HG02852 (cell line): Measurements from ENCODE around the gene ZBTB3.
"Not testable (repeated sequence)": the region's sequence is repeated elsewhere in the genome, so short reads cannot be mapped to it uniquely, and the experiment has no call there.

Source experiments
- ATAC-seq: cut with Tn5 transposase; IDR thresholded peaks from one replicate; pipeline ENCODE4 v1.9.1; 2021; ENCODE audit warnings: mild to moderate bottlenecking, moderate library complexity; ENCODE audit not compliant: unreplicated experiment

ZBTB3 gene

DNA sequence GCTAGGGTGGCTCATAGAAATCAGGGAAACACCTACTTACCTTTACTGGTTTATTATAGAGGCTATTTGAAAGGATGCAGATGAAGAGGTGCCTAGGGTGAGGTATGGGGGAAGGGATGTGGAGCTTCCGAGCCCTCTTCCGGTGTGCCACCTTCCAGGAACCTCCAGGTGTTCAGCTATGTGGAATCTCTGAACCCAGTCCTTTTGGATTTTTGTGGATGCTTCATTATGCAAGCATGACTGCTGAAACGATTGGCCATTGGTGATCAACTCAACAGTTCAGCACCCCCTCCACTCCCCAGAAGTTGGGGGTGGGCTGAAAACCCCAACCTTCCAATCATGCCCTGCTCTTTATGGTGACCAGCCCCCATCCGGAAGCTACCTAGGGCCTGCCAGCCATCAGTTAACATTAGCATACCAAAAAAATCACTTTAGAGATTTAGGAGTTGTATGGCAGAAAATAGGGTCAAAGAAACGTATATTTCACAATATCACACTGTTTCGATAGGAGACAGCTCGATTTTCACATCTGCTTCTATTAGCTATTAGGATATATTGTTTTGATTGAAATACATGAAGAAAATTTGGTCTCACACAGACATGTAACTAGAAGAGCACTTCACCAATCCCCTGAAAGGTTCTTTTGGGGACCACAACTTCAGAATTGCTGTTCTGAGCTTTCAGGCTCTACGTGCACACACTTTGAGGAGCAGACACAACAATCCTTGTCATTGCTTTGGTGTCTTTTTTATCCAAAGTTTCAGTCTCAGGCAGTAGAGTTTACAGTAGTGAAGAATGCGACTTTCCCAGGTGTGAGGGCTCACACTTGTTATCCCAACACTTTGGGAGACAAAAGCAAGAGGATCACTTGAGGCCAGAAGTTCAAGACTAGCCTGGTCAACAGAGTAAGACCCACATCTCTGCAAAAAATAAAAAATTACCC, 4.2 kb upstream of the ZBTB3 start:
- no peak for ATAC-seq

DNA sequence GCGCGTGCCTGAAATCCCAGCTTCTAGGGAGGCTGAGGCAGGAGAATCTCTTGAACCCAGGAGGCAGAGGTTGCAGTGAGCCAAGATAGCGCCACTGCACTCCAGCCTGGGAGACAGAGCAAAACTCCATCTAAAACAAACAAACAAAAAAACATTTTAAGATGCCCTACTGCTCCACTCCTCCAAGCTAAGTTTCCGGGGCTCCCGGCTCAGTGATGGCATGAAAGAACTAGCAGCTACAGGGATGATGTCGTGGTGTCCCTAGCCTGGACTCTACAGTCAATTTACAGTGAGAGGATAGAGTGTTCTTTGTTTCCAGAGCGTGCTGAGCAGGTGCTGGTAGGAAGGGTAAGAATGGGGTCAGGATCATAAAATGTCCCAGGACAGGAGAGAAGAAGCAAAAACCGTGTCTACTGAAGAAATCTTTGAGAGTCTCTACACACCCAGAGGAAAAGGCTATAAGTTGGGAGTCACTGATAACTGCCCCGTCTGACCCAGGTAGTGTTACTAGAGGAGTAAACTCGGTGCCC, 1.2 kb upstream of the ZBTB3 start:
- ATAC-seq, result no peak

DNA sequence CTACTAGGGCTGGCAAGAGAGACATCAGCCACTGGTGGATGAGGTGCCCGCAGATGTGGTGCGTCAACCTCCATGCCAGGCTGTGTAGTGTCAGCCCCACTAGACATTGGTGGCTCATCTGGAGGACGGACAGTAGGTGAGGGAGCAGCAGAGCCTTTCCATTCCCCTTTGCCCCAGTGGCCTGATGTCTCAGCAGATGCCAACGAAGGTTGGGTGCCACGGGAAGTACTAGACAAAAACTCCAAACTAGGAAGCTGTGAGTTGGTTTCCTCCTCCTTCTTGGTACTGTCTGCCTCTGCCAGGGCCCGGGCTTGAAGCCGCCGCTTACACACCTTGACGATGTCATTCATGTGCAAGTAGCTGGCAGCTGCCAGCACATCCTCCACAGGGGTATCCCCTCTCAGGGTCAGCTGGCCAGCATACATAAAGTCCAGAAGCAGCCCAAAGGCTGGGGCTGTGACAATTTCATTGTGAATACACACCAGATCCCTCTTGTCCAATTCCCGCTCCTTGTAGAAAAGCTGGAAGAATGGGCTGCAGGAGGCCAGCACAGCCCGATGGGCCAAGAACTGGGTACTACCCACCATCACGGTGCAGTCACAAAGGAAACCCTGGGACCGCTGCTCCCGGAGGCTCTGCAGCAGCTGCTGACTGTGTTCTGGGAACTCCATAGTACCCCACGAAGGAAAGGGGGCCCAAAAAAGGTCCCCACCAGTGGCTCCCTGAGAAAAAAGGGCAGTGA, 795 bp downstream of the ZBTB3 start:
- ATAC-seq, result no peak

DNA sequence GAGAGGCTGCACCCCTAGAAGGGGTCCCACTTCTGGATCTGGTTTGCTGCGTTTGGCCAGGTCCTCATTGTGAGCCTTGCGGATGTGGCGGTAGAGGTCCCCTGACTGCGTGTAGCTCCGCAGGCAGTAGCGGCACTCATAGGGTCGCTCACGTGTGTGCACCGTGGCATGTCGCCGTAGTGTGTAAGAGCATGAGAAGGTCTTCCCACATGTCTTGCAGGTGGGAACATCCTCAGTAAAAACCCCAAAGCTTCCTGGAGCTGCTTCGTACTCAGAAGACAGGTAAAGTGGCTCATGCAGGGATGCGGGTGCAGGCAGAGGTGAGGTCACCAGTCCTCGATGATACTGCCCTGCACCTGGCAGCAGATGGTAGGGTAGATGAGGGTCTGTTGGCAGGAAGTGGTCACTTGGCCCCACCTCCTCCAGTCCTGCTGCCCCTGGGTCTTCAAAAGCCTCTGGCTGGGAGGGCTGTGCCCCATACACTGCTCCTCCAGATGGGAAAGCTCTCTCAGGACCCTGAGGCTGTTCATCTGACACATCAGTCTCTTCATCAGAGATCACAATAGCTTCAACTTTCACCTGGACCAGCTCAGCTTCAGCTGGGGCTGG, 1.7 kb downstream of the ZBTB3 start:
- no peak for ATAC-seq

DNA sequence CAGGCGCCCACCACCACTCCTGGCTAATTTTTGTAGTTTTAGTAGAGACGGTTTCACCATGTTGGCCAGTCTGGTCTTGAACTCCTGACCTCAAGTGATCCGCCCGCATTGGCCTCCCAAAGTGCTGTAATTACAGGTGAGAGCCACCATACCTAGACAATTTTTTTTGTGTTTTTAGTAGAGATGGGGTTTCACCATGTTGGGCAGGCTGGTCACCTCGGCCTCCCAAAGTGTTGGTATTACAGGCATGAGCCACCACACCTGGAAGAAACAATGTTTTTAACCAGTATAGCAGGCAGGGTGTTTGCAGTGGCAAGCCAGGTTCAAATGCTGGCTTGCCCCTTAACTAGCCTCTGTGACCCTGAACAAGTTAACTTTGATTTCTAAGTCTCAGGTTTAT, 4.0 kb downstream of the ZBTB3 start:
- ATAC-seq, result not testable (repeated sequence)

DNA sequence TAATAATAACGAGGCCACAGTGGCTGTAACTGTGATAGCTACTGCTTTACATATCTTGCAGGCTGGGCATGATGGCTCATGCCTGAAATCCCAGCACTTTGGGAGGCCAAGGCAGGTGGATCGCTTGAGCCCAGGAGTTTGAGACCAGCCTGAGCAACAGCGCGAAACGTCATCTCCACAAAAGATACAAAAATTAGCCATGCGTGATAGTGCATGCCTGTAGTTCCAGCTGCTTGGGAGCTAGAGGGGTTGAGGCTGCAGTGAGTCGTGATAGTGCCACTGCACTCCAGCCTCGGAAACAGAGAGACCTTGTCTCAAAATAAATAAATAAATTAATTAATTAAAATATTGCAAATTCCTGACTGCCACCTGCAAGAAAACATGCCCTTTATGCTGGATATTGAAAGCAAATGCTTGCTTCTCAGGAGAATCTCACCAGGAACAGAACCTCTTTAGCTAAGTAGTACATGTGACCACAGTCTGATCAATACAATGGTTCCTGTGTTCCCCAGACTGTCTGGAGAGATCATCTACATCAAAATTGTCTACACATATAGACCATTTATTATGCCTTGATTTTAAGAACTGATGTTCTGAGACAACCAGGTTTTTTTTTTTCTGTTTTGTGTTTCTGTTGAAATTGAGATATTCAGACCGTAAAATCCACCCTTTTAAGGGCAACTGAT, 6.3 kb downstream of the ZBTB3 start:
- no peak for ATAC-seq

DNA sequence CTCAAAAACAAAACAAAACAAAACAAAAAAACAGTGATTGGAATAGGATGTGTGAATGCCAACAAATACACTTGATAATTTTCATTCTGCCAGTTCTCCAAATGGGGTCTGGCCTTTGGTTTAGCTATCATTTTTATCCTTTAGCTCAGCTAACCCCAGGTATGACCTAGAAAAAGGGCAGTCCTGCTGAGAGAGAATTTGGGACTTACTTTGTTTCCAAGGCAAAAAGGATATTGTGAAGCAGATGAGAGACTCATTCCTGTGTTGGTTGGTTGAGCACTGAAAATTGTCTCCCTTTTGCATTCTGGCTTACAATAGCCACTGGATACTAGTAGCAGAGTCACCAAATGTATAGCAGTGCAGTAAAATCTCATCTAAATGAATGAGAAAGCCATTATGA, 16.8 kb downstream of the ZBTB3 start:
- ATAC-seq, result no peak

DNA sequence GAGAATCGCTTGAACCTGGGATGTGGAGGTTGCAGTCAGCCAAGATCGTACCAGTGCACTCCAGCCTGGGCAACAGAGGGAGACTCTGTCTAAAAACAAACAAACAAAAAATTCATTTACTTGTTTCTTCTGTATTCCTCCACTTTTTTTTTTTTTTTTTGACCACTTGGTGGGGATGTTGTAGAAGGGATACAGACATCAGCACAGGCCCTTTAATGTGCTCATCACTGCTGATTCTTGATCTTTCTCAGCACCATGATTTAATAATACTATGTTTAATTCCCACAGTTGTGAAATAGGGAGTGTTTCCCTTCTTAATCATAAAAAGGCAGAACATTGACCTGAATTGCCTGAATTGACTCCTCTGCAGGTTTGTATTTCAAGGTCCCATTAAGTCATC, 21.1 kb downstream of the ZBTB3 start:
- ATAC-seq, result no peak

DNA sequence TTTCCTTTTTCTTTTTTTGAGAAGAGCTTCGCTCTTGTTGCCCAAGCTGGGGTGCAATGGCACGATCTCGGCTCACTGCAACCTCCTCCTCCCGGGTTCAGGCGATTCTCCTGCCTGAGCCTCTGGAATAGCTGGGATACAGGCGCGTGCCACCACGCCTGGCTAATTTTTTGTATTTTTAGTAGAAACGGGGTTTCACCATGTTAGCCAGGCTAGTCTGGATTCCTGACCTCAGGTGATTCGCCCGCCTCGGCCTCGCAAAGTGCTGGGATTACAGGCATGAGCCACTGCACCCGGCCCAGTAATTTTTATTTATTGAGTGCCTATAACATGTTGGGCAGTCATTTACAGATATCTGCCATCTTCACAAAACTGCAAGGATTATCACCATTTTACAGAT, 23.9 kb downstream of the ZBTB3 start:
- not testable (repeated sequence) for ATAC-seq

DNA sequence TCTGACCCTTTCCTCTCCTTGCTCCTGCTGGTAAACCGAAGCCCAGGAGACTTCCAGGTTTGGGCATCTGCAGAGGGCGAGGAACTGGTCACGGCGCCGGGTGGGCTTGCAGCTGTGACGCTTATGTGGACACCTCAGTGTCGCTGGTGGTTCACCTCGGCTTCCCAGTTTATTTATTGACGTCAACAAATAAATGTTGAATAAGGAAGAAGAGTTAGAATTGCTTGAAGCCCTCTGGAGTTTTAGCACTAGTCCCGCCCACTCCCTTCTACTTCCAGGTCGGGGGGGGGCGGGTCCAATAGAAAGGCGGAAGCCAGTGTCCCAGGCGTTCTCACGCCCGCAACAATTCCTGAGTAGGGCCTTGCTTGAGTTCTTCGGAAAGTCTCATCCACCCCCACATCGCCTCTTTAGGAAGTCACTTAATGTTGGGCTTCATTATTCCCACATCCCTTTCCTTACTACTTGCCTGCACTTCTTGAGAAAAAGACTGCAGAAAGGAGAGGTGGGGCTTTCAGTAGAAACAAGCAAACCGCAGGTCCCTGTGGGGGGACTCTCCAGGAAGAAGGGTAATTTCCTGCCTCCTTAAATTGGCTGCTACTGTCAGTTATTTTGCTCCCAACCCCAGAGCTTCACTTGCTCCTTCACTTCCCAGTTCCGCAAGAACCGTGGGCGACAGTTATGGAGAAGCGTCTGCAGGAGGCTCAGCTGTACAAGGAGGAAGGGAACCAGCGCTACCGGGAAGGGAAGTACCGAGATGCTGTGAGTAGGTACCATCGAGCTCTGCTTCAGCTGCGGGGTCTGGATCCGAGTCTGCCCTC, 25.6 kb downstream of the ZBTB3 start, which contains the start of gene TTC9C:
Gene TTC9C, plus strand, starts transcription at position 316 of the 818 bp plus-strand sequence. Its CDS starts 363 bp downstream, at position 679.
- ATAC-seq, result peak; percentile 20

DNA sequence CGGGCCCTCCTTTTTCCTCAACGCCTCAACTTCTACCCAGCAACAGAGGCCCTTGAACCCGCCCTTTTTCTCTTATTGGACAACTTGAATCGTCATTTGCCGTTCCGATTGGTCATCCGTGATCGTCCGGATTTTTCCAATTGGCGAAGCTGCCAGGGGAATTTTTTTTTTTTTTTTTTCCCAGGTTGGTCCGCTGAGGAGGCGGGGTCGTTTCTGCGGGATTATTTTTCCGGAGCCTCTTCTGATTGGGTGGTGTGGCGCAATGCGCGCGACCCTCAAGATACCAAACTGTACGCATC, 26.1 kb downstream of the ZBTB3 start:
- peak; percentile 39 for ATAC-seq

DNA sequence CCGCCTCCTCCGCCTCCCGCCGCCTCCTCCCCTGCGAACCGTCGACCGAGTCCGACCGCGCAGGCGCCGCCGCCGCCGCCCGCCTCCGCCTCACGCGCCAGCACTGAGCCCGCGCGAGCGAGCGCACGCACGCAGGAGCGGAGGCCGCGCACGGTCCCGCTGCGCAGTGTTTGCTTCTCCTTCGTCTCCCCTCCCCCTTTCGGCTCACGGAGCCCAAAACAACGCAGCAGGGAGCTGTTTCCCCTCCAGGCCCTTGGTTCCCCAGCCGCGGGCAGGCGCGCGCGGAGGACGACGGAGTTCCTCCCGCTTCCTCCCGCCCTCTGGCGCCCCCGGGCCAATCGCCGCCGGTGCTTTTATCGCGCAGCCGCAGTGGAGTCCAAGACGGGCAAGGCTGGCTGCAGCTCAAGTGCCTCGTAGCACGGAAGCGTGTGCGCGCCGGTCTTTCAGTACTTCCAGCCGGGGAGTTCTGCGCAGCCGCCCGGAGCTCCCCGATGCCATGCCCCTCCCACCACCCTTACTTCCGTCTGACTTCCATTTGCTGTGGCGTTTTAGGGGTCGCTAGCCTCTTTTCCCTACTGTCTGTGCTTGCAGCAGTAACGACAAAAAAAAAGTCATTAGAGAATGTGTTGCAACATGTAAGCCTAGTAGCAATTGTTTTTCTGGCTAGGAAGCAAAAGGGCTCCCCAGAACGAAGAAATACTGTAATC, 26.6 kb downstream of the ZBTB3 start, which contains the start of gene HNRNPUL2:
Gene HNRNPUL2, minus strand, starts transcription at position 293 of the 707 bp plus-strand sequence. CDS start 301 bp downstream, outside the sequence.
- ATAC-seq, result peak; percentile 64

DNA sequence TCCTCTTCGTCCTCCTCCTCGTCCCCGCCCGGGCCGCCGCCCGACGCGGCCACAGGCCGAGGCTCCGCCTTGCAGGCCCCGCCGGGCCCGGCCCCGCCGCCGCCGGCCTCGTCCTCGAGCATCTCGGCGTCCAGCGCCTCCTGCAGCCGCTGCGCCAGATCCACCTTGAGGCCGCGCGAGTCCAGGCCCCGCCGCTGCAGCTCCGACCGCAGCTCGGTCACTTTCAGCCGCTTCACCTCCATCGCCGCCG, 27.1 kb downstream of the ZBTB3 start:
- ATAC-seq, result peak; percentile 14

DNA sequence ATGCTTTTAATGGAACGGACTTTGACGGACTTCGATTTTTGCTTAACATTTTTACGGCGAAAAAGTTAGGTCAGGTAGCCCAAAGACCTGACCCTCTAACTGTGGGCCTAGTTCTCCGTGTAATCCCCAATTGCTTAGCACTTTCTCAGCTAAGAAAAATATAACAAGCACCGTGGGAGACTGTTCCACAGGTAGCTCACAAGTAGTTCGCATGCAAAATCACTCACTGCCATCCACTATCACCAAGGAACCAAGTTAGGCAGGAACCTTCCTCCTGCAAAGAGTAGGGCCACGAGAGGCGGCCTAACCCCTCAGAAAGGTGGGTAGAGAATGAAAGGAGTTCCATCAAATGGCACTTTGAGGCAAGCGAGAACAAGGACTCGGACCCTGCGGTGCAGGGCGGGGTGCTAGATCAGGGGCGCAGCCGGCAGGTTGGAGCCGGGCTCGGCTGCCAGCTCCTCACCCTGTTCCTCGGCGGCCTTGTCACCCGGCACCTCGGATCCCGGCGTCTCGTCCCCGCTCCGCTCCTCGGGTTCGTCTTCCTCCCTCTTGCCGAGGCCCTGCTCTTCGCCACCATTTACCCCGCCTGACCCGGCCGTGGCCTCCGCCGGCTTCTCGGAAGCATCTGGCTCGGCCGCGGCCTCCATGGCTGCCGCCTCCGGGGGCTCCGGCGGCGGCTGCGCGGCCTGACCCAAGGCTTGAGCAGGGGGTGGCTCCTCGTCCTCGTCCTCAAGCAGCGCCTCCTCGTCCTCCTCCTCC, 27.6 kb downstream of the ZBTB3 start:
- no peak for ATAC-seq

DNA sequence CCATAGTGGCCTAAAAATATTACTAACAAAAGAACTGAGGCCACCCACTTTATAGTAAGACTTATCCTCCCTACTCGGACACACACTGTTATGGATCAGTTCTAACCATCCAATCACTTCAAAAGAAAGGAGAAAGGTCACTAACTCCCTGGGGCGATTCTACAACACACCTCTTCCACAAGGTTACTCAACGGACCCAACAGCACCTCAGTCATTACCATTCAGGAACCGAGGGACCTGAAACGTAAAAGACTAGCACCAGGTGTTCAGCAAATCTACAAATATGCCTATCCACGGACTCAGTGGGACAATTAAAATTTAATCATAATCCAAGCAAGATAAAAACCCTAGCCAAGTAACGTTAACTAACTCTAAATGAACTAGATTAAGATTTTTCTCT, 28.3 kb downstream of the ZBTB3 start:
- no peak for ATAC-seq

DNA sequence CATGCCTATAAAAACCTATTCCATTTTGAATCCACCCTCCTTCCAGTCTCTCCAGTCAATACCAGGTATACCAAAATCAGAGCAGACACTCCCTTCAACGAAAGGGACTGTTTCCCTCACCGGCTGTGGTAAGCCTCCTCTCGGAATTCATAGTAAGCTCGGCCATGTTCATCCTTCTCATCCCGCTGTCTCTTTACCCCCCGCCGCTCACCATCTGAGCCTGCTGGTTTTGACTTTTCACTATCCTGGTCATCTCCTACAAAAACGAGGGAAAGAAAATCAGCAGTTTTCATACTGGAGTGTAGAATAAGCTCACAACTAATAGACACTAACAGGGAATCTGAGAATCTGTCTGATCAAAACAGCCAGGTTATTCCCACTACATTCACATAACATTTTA, 29.8 kb downstream of the ZBTB3 start:
- ATAC-seq, result no peak

DNA sequence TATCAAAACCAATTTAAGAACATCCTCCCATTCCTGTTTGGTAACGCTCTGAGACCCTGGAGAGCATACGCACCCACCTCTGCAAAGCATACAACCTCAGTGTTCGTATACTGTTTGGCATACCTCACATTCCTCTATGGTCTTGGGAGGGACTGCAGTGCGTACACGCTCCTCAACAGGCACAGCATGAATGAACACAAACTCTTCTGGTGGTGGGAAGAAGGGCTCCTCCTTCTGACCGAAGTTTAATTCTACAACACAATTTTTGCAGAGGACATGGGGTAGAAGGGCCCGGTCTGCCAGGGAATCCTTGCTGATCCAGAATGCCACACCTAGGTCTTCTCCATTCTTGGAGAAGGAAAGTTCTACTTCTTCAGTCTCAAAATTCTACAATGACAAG, 32.0 kb downstream of the ZBTB3 start:
- ATAC-seq, result no peak

DNA sequence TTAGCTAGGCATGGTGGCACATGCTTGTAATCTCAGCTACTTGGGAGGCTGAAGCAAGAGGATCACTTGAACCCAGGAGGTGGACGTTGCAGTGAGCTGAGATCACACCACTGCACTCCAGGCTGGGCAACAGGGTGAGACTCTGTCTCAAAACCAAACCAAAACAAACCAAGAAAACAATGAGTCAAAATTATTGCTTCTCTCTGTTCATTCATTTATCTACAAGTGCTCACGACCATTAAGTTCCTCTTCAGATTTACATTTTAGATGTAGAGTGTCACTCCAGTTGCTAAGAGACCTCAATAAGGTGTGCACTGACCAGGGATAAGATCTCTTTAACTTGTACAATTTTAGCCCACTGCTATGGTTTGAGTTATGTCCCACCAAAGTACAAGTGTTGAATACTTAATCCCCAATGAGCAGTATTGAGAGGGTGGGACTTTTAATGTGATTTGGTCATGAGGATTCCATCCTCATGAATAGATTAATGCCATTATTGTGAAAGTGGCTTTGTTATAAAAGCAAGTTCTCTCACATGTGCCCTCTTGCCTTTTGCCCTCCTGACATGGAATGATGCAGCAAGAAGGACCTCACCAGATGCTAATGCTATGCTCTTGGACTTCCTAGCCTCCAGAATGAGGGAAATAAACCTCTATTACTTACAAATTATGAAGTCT, 34.5 kb downstream of the ZBTB3 start:
- no peak for ATAC-seq
